Tibial nerve (tissue), 4 donors: ENCODE measurements around the gene LTBP2. TPM values are rescaled to one million over a fixed set of nuclear protein-coding genes. Genes with fewer than 3 reads are reported as not detected.
A peak's percentile ranks its signal among the peaks of the same experiment; 100 is the strongest.

Experiments used
- DNase-seq, 2 donors: peaks; one replicate each; pipeline ENCODE4 v3.0.0-alpha.2; 2019; ENCODE audit warnings: low spot score in 2 of 2
- H3K27ac ChIP-seq, 4 donors: fragments of 200-600 bp; sonication (generic) in 3 of 4; one replicate each; pipeline ENCODE4 v1.5.1; 2017 to 2019; ENCODE audit warnings: mild to moderate bottlenecking in 1 of 4
- H3K27me3 ChIP-seq, 2 donors: fragments of 200-600 bp; sonication (generic) in 1 of 2; one replicate each; pipeline versions ENCODE4 v1.5.1 to v1.6.0; 2017 to 2019
- H3K36me3 ChIP-seq, 3 donors: fragments of 200-600 bp; sonication (generic); one replicate each; pipeline ENCODE4 v1.5.1; 2018 to 2019
- H3K4me1 ChIP-seq, 4 donors: fragments of 200-600 bp; sonication (generic) in 3 of 4; one replicate each; pipeline ENCODE4 v1.5.1; 2017 to 2019
- H3K4me3 ChIP-seq, 4 donors: fragments of 200-600 bp; sonication (generic) in 3 of 4; one replicate each; pipeline ENCODE4 v1.5.1; 2017 to 2019; ENCODE audit warnings: mild to moderate bottlenecking in 1 of 4, moderate library complexity in 1 of 4
- H3K9me3 ChIP-seq, 4 donors: fragments of 200-600 bp; sonication (generic) in 3 of 4; one replicate each; pipeline ENCODE4 v1.5.1; 2017 to 2019
- EP300 ChIP-seq, 2 donors: sonication (generic); formaldehyde crosslinking; IDR thresholded peaks; one replicate each; pipeline ENCODE4 v1.6.1; 2017; ENCODE audit warnings: antibody characterized with exemption in 2 of 2, mild to moderate bottlenecking in 1 of 2
- POLR2A ChIP-seq, 2 donors: fragments of 450-650 bp; IDR thresholded peaks; one replicate each; pipeline ENCODE4 v1.6.1; 2017; ENCODE audit warnings: antibody characterized with exemption in 2 of 2, mild to moderate bottlenecking in 2 of 2, moderate library complexity in 2 of 2
- WGBS, 2 donors: methylation state at CpG; one replicate each; pipeline ENCODE4 v1.1.5; 2018; 5-methylcytosine and 5-hydroxymethylcytosine counted together
- total RNA-seq, 4 donors: library from RNA; depleted of rRNA; stranded (reverse); fragments of >200 nt; gene quantifications; one replicate each; pipeline ENCODE4 v1.1.0, GENCODE V29; 2016
- TF ChIP-seq, protein P1 (sequence below), 5 experiments: fragments of 200-600 bp in 3 of 5; fragments of 450-650 bp in 2 of 5; sonication (generic) in 3 of 5; IDR thresholded peaks; one replicate each; pipeline ENCODE4 v1.5.1; 2016 to 2019; ENCODE audit warnings: antibody characterized with exemption in 5 of 5, mild to moderate bottlenecking in 3 of 5, moderate library complexity in 2 of 5

The LTBP2 gene
- total RNA-seq, 4 donors from 2014 or later, result 67.1 to 276 (median 134) TPM

DNA sequence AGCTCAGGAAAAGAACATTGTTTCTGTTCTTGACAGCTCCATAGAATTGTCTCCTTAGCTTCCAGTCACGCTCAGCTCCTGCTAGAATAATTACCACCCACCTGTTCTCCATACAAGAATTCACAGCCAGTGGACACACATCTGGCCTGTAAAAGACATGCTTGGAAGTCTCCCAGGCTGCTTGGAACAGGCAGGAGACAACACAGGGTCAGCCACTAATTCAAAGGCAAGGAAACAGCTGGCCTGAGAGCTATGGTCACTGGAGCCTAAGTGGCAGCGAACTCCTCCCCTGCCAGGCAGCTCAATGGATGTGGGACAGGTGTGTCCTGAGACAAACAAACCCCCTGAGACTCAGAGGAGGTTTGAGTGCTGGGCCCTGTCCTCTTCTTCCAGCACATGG is 22.9 kb upstream of the LTBP2 start:
- no peak for DNase-seq
- 43 to 52% methylated on average over 2 of the region's 2 CpGs for WGBS, 2 donors
- H3K4me3 ChIP-seq, result no peak overlapping the region
- peaks cover 0 to 40% (median 7%) of the 10 kb centered on the region in 4 donors for H3K4me1 ChIP-seq
- H3K9me3 ChIP-seq, result no peaks in the 10 kb centered on the region
- no peak for TF ChIP-seq POLR2A (IDR thresholded peaks at IDR 0.05)
- no peak for TF ChIP-seq EP300 (IDR thresholded peaks at IDR 0.05)
- TF ChIP-seq, protein P1, sequence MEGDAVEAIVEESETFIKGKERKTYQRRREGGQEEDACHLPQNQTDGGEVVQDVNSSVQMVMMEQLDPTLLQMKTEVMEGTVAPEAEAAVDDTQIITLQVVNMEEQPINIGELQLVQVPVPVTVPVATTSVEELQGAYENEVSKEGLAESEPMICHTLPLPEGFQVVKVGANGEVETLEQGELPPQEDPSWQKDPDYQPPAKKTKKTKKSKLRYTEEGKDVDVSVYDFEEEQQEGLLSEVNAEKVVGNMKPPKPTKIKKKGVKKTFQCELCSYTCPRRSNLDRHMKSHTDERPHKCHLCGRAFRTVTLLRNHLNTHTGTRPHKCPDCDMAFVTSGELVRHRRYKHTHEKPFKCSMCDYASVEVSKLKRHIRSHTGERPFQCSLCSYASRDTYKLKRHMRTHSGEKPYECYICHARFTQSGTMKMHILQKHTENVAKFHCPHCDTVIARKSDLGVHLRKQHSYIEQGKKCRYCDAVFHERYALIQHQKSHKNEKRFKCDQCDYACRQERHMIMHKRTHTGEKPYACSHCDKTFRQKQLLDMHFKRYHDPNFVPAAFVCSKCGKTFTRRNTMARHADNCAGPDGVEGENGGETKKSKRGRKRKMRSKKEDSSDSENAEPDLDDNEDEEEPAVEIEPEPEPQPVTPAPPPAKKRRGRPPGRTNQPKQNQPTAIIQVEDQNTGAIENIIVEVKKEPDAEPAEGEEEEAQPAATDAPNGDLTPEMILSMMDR (IDR thresholded peaks at IDR 0.05), result no peak
- no peaks in the 10 kb centered on the region for H3K27me3 ChIP-seq
- H3K36me3 ChIP-seq, result no peaks in the 10 kb centered on the region
- no peak overlapping the region for H3K27ac ChIP-seq

DNA sequence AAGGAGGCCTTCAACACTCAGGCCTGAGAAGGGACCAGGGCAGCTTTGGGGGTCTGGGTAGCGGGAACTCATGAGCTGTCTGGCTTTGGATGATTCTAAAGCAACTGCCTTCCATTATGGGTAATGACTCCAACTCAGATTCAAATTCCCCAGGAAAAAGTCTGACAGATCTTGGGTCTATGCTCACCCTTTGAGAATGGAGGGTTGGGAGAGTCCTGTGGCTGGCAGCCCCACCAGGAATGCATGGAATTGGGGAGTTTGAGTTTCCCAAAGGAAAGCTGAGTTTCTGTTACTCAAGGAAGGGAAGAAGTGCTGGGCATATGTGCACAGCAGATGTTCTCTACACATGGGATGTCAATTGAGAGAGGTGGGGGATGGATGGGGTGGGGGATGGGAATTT is 22.4 kb upstream of the LTBP2 start:
- 95 to 96% methylated on average over 1 of the region's 1 CpG for WGBS, 2 donors
- H3K4me1 ChIP-seq, result peaks cover 0 to 40% (median 7%) of the 10 kb centered on the region in 4 donors
- no peak overlapping the region for H3K27ac ChIP-seq
- no peak for DNase-seq
- no peaks in the 10 kb centered on the region for H3K27me3 ChIP-seq
- H3K9me3 ChIP-seq, result no peaks in the 10 kb centered on the region
- H3K4me3 ChIP-seq, result no peak overlapping the region
- TF ChIP-seq POLR2A (IDR thresholded peaks at IDR 0.05) (no peak), EP300 (IDR thresholded peaks at IDR 0.05) (no peak)
- TF ChIP-seq, protein P1 (IDR thresholded peaks at IDR 0.05), result no peak
- H3K36me3 ChIP-seq, result no peaks in the 10 kb centered on the region

DNA sequence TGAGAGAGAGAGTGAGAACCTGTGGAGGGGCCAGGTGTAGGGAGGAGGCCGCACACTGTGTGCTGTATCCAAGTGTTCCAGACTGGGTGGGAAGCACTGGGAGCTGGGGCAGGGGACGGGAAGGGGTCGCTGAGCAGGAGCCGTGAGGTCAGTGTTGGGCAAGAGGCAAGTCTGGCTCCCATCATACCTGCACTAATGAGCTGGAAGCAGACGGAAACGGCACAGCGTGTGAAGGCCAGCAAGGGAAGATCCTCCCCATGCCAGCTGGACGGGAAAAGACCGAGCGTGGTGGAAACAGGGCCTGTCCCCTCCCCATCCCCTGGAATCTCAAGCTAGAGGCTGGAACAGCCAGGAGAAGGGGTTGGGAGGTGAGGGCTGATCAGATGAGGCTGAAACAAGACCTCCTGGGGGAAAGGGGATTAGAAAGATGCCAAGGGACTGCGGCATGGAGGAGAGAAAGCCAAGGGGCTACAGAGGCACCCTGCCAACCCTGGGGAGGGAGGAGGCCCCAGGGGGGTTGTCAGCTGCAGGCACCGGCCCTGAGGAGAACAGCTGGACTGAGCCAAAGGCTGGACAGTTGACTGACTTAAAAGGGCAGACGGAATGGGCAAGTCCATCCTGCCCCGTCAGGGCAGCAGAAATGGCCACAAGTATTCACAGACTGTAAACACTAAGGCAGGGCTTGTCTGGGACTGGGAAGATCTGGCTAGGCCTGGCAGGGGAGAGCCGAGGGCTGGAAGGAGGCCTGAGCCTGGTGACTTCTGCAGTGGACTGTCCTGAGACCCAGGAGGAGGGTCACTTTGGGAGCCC is 19.0 kb upstream of the LTBP2 start:
- Histone ChIP-seq H3K9me3 (no peaks in the 10 kb centered on the region), H3K27me3 (no peaks in the 10 kb centered on the region), H3K4me3 (no peak overlapping the region), H3K36me3 (no peaks in the 10 kb centered on the region), H3K4me1 (peaks cover 0 to 12% (median 0%) of the 10 kb centered on the region in 4 donors), H3K27ac (peak overlapping the region in 2 of 4 donors; percentile 12 to 26)
- no peak for DNase-seq
- WGBS, 2 donors, result 65 to 69% methylated on average over 12 to 15 of the region's 15 CpGs
- TF ChIP-seq EP300 (IDR thresholded peaks at IDR 0.05), result no peak
- no peak for TF ChIP-seq POLR2A (IDR thresholded peaks at IDR 0.05)
- TF ChIP-seq, protein P1 (IDR thresholded peaks at IDR 0.05), result no peak

DNA sequence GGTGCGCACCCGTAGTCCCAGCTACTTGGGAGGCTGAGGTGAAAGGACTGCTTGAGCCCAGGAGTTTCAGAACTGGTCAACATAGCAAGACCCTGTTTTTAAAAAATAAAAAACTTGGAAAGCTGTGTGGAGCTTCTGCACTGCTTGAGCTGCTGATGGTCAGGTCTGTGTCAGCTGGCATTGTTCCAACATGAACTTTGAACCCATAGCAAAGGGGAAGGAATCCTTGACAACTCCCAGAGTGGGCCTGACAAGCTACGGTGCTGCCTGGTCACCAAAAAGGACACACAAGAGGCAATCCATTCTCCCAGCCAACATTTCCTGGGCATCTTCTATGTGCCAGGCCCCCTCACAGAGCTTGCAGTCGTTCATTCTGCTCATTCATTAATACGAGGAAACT is 16.4 kb upstream of the LTBP2 start:
- DNase-seq, result no peak
- no peaks in the 10 kb centered on the region for H3K36me3 ChIP-seq
- H3K4me3 ChIP-seq, result no peak overlapping the region
- H3K9me3 ChIP-seq, result no peaks in the 10 kb centered on the region
- TF ChIP-seq, protein P1 (IDR thresholded peaks at IDR 0.05), result no peak
- H3K4me1 ChIP-seq, result peaks cover 0 to 3% (median 0%) of the 10 kb centered on the region in 4 donors
- no peak overlapping the region for H3K27ac ChIP-seq
- H3K27me3 ChIP-seq, result no peaks in the 10 kb centered on the region
- WGBS, 2 donors, result 69 to 80% methylated on average over 5 of the region's 5 CpGs

DNA sequence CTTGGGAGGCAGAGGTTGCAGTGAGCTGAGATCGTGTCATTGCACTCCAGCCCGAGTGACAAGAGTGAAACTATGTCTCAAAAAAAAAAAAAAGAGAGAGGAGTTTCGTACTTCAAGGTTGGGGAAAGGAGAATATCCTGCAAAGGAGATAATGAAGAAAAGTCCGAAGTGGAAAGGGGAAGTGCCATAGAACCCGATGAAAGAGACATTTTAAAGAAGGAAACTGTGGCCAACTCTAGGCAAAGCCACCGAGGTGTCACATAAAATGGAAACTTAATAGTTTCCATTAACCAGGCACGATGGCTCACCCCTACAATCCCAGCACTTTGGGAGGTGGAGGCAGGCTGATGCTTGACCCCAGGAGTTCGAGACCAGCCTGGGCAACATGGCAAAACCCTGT is 15.0 kb upstream of the LTBP2 start:
- Histone ChIP-seq H3K36me3 (no peaks in the 10 kb centered on the region), H3K27ac (no peak overlapping the region), H3K4me1 (peaks cover 0 to 3% (median 0%) of the 10 kb centered on the region in 4 donors), H3K27me3 (no peaks in the 10 kb centered on the region), H3K4me3 (no peak overlapping the region), H3K9me3 (no peaks in the 10 kb centered on the region)
- TF ChIP-seq EP300 (IDR thresholded peaks at IDR 0.05), result no peak
- DNase-seq, result no peak
- WGBS, 2 donors, result 71 to 75% methylated on average over 8 of the region's 8 CpGs
